ENCODE measurements around the gene SLITRK1.

Gene SLITRK1

GRCh38 chr13:83881917-83882605, at the start of gene SLITRK1:
SLITRK1 (minus strand) TSS chr13:83882474; CDS start chr13:83881507, 967 bp downstream.
- DNase-seq = no peak

- DNase-seq = no peak
Observed at GRCh38 chr13:83929157-83929556, 46.9 kb upstream of the SLITRK1 start.

GRCh38 chr13:83919775-83920174, 37.5 kb upstream of the SLITRK1 start:
- no peak for DNase-seq

- no peak for DNase-seq
Observed at GRCh38 chr13:83914368-83914767, 32.1 kb upstream of the SLITRK1 start.

- no peak for DNase-seq
Observed at GRCh38 chr13:83907196-83907989, 25.1 kb upstream of the SLITRK1 start.

GRCh38 chr13:83906240-83906820, 24.1 kb upstream of the SLITRK1 start:
- DNase-seq = no peak

GRCh38 chr13:83905641-83906040, 23.4 kb upstream of the SLITRK1 start:
- no peak for DNase-seq

- DNase-seq = no peak
Observed at GRCh38 chr13:83895994-83896580, 13.8 kb upstream of the SLITRK1 start.

- DNase-seq = no peak
Observed at GRCh38 chr13:83890358-83890757, 8.1 kb upstream of the SLITRK1 start.

- no peak for DNase-seq
Observed at GRCh38 chr13:83884141-83884540, 1.9 kb upstream of the SLITRK1 start.

- DNase-seq = no peak
Observed at GRCh38 chr13:83883061-83883523, 818 bp upstream of the SLITRK1 start.

GRCh38 chr13:83882606-83882959, 309 bp upstream of the SLITRK1 start:
- DNase-seq = no peak

GRCh38 chr13:83881140-83881684, 1.1 kb downstream of the SLITRK1 start:
- DNase-seq = no peak

GRCh38 chr13:83880275-83881139, 1.8 kb downstream of the SLITRK1 start:
- DNase-seq = no peak

- no peak for DNase-seq
Observed at GRCh38 chr13:83879431-83880171, 2.7 kb downstream of the SLITRK1 start.

GRCh38 chr13:83878691-83879430, 3.4 kb downstream of the SLITRK1 start:
- DNase-seq = no peak

- no peak for DNase-seq
Observed at GRCh38 chr13:83877651-83878355, 4.5 kb downstream of the SLITRK1 start.

- no peak for DNase-seq
Observed at GRCh38 chr13:83876546-83876945, 5.7 kb downstream of the SLITRK1 start.

GRCh38 chr13:83867708-83868107, 14.6 kb downstream of the SLITRK1 start:
- DNase-seq = no peak
